ENCODE results near the gene NKX2-4. TPM values are rescaled to one million over a fixed set of nuclear protein-coding genes. Genes with fewer than 3 reads are reported as not detected.

Gene NKX2-4
- total RNA-seq, 1 donor: not detected

GRCh38 chr20:21353236-21353635 lies 44.1 kb downstream of the NKX2-4 start:
- H3K4me3 ChIP-seq (ENCODE audit: insufficient read depth, low read length): no peak overlapping the region
- no peaks in the 10 kb centered on the region for H3K9me3 ChIP-seq (ENCODE audit: low read depth, low read length)
- no peaks in the 10 kb centered on the region for H4K20me1 ChIP-seq (ENCODE audit: insufficient read depth, low read length)
- DNase-seq (ENCODE audit: insufficient read length, low spot score, missing footprints): no peak
- no peaks in the 10 kb centered on the region for H3K27me3 ChIP-seq (ENCODE audit: insufficient read depth, low read length)
- no peak for TF ChIP-seq CTCF (IDR thresholded peaks at IDR 0.05; ENCODE audit: extremely low read depth, low read depth, low read length)
- peaks cover 3% of the 10 kb centered on the region for H3K79me2 ChIP-seq (ENCODE audit: insufficient read depth, low read length)
- H2AFZ ChIP-seq (ENCODE audit: low read length): no peak overlapping the region
- peak overlapping the region; percentile 5 for H3K27ac ChIP-seq (ENCODE audit: low read depth, low read length)
- no peak overlapping the region for H3K4me2 ChIP-seq (ENCODE audit: insufficient read depth, low read length)
- peaks cover 9% of the 10 kb centered on the region for H3K4me1 ChIP-seq (ENCODE audit: insufficient read depth, low read length)
- H3K36me3 ChIP-seq (ENCODE audit: insufficient read depth, low read length): peaks cover 35% of the 10 kb centered on the region

- H4K20me1 ChIP-seq (ENCODE audit: insufficient read depth, low read length): no peaks in the 10 kb centered on the region
- DNase-seq (ENCODE audit: insufficient read length, low spot score, missing footprints): peak; percentile 76
- TF ChIP-seq CTCF (IDR thresholded peaks at IDR 0.05; ENCODE audit: extremely low read depth, low read depth, low read length): peak; percentile 6
- peak overlapping the region; percentile 33 for H3K27ac ChIP-seq (ENCODE audit: low read depth, low read length)
- H3K4me1 ChIP-seq (ENCODE audit: insufficient read depth, low read length): peaks cover 9% of the 10 kb centered on the region
- no peaks in the 10 kb centered on the region for H3K27me3 ChIP-seq (ENCODE audit: insufficient read depth, low read length)
- H3K4me3 ChIP-seq (ENCODE audit: insufficient read depth, low read length): no peak overlapping the region
- H3K36me3 ChIP-seq (ENCODE audit: insufficient read depth, low read length): peaks cover 37% of the 10 kb centered on the region
- peaks cover 3% of the 10 kb centered on the region for H3K79me2 ChIP-seq (ENCODE audit: insufficient read depth, low read length)
- no peak overlapping the region for H3K4me2 ChIP-seq (ENCODE audit: insufficient read depth, low read length)
- H2AFZ ChIP-seq (ENCODE audit: low read length): no peak overlapping the region
- no peaks in the 10 kb centered on the region for H3K9me3 ChIP-seq (ENCODE audit: low read depth, low read length)
These were observed 44.6 kb downstream of the NKX2-4 start for GRCh38 chr20:21352703-21353102.

Small RNA genes within 50 kb of the gene (small RNA-seq; reads per million reads assigned to genes)
- gene RN7SKP140: not detected

Other genes with a start within 250 kb of the NKX2-4 start
- gene XRN2, start 94.2 kb downstream of the NKX2-4 start, total RNA-seq: 124 and 125 TPM in 2 replicates
- under 0.01 TPM in 1 of 2 replicates, not detected in the other for gene NKX2-2, start 116.5 kb upstream of the NKX2-4 start, total RNA-seq

Data from osteoblast (primary cell).